Neural progenitor cell (in vitro differentiated cells): Measurements from ENCODE around the gene DZIP1. TPM values are rescaled to one million over a fixed set of nuclear protein-coding genes. Genes with fewer than 3 reads are reported as not detected.

Source experiments
- DNase-seq: peaks from one replicate; pipeline ENCODE4 v3.0.0-alpha.2; 2016; ENCODE audit warnings: low spot score
- H2AFZ ChIP-seq: fragments of 200-600 bp; sonication (generic); replicated peaks from 2 replicates; pipeline ENCODE4 v1.6.1; 2016; ENCODE audit warnings: antibody characterized with exemption
- H3F3A ChIP-seq: fragments of 200-600 bp; sonication (generic); 2 replicates; pipeline ENCODE4 v1.6.1; 2016; ENCODE audit warnings: antibody characterized with exemption, low read depth
- H3K27ac ChIP-seq: fragments of 200-600 bp; sonication (generic); 2 replicates; pipeline ENCODE4 v1.5.1; 2016; ENCODE audit warnings: mild to moderate bottlenecking
- H3K27me3 ChIP-seq: fragments of 200-600 bp; sonication (generic); 2 replicates; pipeline ENCODE4 v1.6.1; 2016; ENCODE audit warnings: mild to moderate bottlenecking, moderate library complexity
- H3K36me3 ChIP-seq: fragments of 200-600 bp; sonication (generic); 2 replicates; pipeline ENCODE4 v1.5.1; 2016
- H3K4me1 ChIP-seq: fragments of 200-600 bp; sonication (generic); 2 replicates; pipeline ENCODE4 v1.6.1; 2016; ENCODE audit warnings: mixed run types
- H3K4me2 ChIP-seq: fragments of 200-600 bp; sonication (generic); 2 replicates; pipeline ENCODE4 v1.6.1; 2016
- H3K4me3 ChIP-seq: fragments of 200-600 bp; sonication (generic); 2 replicates; pipeline ENCODE4 v1.5.1; 2016
- H3K79me2 ChIP-seq: fragments of 200-600 bp; sonication (generic); 2 replicates; pipeline ENCODE4 v1.6.1; 2016; ENCODE audit warnings: low read depth
- H3K9ac ChIP-seq: fragments of 200-600 bp; sonication (generic); 2 replicates; pipeline ENCODE4 v1.6.1; 2016
- H3K9me3 ChIP-seq: fragments of 200-600 bp; sonication (generic); 2 replicates; pipeline ENCODE4 v1.5.1; 2016; ENCODE audit warnings: low read depth
- H4K20me1 ChIP-seq: fragments of 200-600 bp; sonication (generic); 2 replicates; pipeline ENCODE4 v1.6.1; 2016; ENCODE audit warnings: low read depth
- H3K27ac Mint-ChIP-seq: 3 replicates; pipeline ENCODE4 v1.8.0; 2021; ENCODE audit warnings: mixed read lengths
- H3K27me3 Mint-ChIP-seq: 2 replicates; pipeline ENCODE4 v1.8.0; 2022; ENCODE audit warnings: low read depth, mild to moderate bottlenecking, inconsistent platforms, moderate library complexity, mixed read lengths; ENCODE audit not compliant: insufficient read depth
- H3K36me3 Mint-ChIP-seq: 3 replicates; pipeline ENCODE4 v1.8.0; 2021; ENCODE audit warnings: mixed read lengths
- H3K4me1 Mint-ChIP-seq: 3 replicates; pipeline ENCODE4 v1.8.0; 2021; ENCODE audit warnings: mixed read lengths
- H3K4me3 Mint-ChIP-seq: 3 replicates; pipeline ENCODE4 v1.8.0; 2021; ENCODE audit warnings: mild to moderate bottlenecking, moderate library complexity, mixed read lengths
- H3K9me3 Mint-ChIP-seq: 3 replicates; pipeline ENCODE4 v1.8.0; 2020; ENCODE audit warnings: mixed read lengths
- CTCF ChIP-seq: fragments of 200-600 bp; sonication (generic); IDR thresholded peaks from 2 replicates; pipeline ENCODE4 v1.5.1; 2017; ENCODE audit warnings: antibody characterized with exemption, mild to moderate bottlenecking
- EZH2 ChIP-seq: fragments of 200-600 bp; sonication (generic); IDR thresholded peaks from 2 replicates; pipeline ENCODE4 v1.6.1; 2017; ENCODE audit warnings: antibody characterized with exemption, mild to moderate bottlenecking, moderate library complexity
- EZH2phosphoT487 ChIP-seq: fragments of 200-600 bp; sonication (generic); IDR thresholded peaks from 2 replicates; pipeline ENCODE4 v1.6.1; 2017; ENCODE audit warnings: antibody characterized with exemption
- total RNA-seq: library from RNA; depleted of rRNA; stranded (reverse); fragments of >200 nt; gene quantifications from 2 replicates; pipeline ENCODE4 v1.2.3, GENCODE V29; 2015; ENCODE audit warnings: low replicate concordance

Gene DZIP1
- total RNA-seq, 1 donor from 2014 or later: 70.4 TPM

- Histone ChIP-seq H3K4me1 (no peaks in the 10 kb centered on the region), H3K9ac (no peak overlapping the region), H3K4me3 (no peak overlapping the region), H3F3A (no peaks in the 10 kb centered on the region), H4K20me1 (no peaks in the 10 kb centered on the region), H3K79me2 (no peaks in the 10 kb centered on the region), H3K4me2 (no peak overlapping the region), H2AFZ (no peak overlapping the region), H3K27ac (no peak overlapping the region), H3K27me3 (no peaks in the 10 kb centered on the region), H3K9me3 (no peaks in the 10 kb centered on the region), H3K36me3 (peaks cover 15% of the 10 kb centered on the region)
- no peak for DNase-seq
- H3K27ac Mint-ChIP-seq: no peak overlapping the region
- peaks cover 35% of the 10 kb centered on the region for H3K36me3 Mint-ChIP-seq
- H3K9me3 Mint-ChIP-seq: no peaks in the 10 kb centered on the region
- no peaks in the 10 kb centered on the region for H3K27me3 Mint-ChIP-seq
- no peaks in the 10 kb centered on the region for H3K4me1 Mint-ChIP-seq
- no peak overlapping the region for H3K4me3 Mint-ChIP-seq
- TF ChIP-seq EZH2phosphoT487 (no peak), EZH2 (no peak), CTCF (no peak)
Measured at GRCh38 chr13:95615539-95615938, 29.0 kb downstream of the DZIP1 start.

GRCh38 chr13:95614641-95615245, 29.8 kb downstream of the DZIP1 start:
- H3K4me3 Mint-ChIP-seq: no peak overlapping the region
- Histone ChIP-seq H3K27me3 (no peaks in the 10 kb centered on the region), H3K27ac (no peak overlapping the region), H3K79me2 (no peaks in the 10 kb centered on the region), H3K4me2 (no peak overlapping the region), H3K9ac (no peak overlapping the region), H3K9me3 (no peaks in the 10 kb centered on the region), H3F3A (no peaks in the 10 kb centered on the region), H3K4me1 (no peaks in the 10 kb centered on the region), H2AFZ (no peak overlapping the region), H3K36me3 (peaks cover 15% of the 10 kb centered on the region), H4K20me1 (no peaks in the 10 kb centered on the region), H3K4me3 (no peak overlapping the region)
- no peaks in the 10 kb centered on the region for H3K27me3 Mint-ChIP-seq
- no peak for DNase-seq
- H3K36me3 Mint-ChIP-seq: peaks cover 29% of the 10 kb centered on the region
- H3K27ac Mint-ChIP-seq: no peak overlapping the region
- TF ChIP-seq EZH2phosphoT487 (no peak), CTCF (no peak), EZH2 (no peak)
- H3K9me3 Mint-ChIP-seq: no peaks in the 10 kb centered on the region
- no peaks in the 10 kb centered on the region for H3K4me1 Mint-ChIP-seq

- Histone ChIP-seq H3K27me3 (no peaks in the 10 kb centered on the region), H4K20me1 (no peaks in the 10 kb centered on the region), H3K27ac (no peak overlapping the region), H3K79me2 (no peaks in the 10 kb centered on the region), H3F3A (no peaks in the 10 kb centered on the region), H3K9ac (no peak overlapping the region), H3K4me3 (no peak overlapping the region), H3K4me2 (no peak overlapping the region), H3K36me3 (peaks cover 20% of the 10 kb centered on the region), H2AFZ (no peak overlapping the region), H3K4me1 (no peaks in the 10 kb centered on the region), H3K9me3 (no peaks in the 10 kb centered on the region)
- Mint-ChIP-seq H3K27ac (no peak overlapping the region), H3K36me3 (peaks cover 17% of the 10 kb centered on the region), H3K4me3 (no peak overlapping the region), H3K9me3 (no peaks in the 10 kb centered on the region), H3K27me3 (no peaks in the 10 kb centered on the region), H3K4me1 (no peaks in the 10 kb centered on the region)
- TF ChIP-seq EZH2phosphoT487: no peak
- TF ChIP-seq EZH2: no peak
- no peak for TF ChIP-seq CTCF
- no peak for DNase-seq
Measured at GRCh38 chr13:95608640-95609323, 35.7 kb downstream of the DZIP1 start.
